CD4-positive, alpha-beta T cell treated with Interleukin-17A for 1 hour (primary cell): ENCODE data around the gene KATNAL2.
A peak's percentile ranks its signal among the peaks of the same experiment; 100 is the strongest.
"Not testable (repeated sequence)": the region's sequence is repeated elsewhere in the genome, so short reads cannot be mapped to it uniquely, and the experiment has no call there.

Experiments
- DNase-seq: peaks from one replicate; pipeline ENCODE4 v3.0.0-alpha.2; 2020

Gene KATNAL2

GRCh38 chr18:47034591-47034990 lies 117.2 kb downstream of the KATNAL2 start:
- DNase-seq: not testable (repeated sequence)

- DNase-seq: no peak
Measured at GRCh38 chr18:47035156-47035671, 117.8 kb downstream of the KATNAL2 start, which contains the start of gene ELOA2. ELOA2 (minus strand) TSS chr18:47035621; CDS start chr18:47035264, 357 bp downstream.

- no peak for DNase-seq
Measured at GRCh38 chr18:47036298-47036874, 119.0 kb downstream of the KATNAL2 start.

DNA sequence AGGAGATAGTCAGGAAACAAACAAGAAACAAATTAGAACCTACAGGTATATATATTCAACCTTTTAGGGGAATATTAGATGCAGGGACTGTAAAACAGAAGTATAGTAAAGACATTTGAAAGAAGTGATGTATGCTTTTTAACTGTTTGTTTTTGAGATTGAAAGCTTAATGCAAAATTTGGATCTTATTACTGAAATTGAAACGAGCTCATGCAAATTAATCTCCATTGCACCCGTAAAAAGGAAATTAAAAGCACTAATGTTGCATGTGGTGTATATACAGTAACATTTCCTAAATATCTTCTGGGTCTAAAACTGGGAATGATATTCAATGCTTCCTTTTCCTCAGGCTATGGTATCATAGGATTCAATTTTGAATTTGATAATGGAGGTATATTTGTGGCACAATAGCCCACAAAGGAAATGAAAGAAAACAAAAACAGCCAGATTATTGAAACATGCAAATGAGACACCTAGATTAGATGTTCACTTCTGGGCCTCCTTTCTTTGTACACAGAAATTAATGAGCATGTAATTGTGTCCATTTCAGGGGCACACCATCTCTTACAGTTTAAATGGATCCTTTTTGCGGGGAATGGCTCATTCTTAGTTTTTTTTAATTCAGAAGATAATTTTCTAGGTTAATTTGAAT lies 119.7 kb downstream of the KATNAL2 start:
- no peak for DNase-seq

- DNase-seq: no peak
Measured at GRCh38 chr18:47040982-47041381, 123.6 kb downstream of the KATNAL2 start.

GRCh38 chr18:47050468-47050867 lies 133.1 kb downstream of the KATNAL2 start:
- DNase-seq: peak; percentile 33

DNA sequence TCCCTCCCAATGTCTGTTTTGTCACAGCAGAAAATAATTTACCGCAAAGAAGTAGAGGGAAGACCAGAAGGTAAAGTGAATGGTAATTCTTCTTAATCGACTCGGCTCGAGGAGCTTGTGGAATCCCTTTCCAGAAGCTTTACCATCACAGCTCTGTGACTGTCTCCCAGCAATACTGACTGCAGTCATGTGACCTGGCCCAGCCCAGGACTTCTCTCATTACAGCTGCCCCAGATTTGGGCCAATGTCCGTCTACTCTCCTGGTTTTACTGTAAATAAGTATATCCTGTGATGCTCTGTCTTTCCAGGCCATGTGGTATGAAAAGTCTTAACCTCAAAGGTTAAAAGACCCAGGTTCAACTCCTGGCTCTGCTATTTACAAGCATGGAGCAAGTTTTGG lies 137.0 kb downstream of the KATNAL2 start:
- no peak for DNase-seq

- DNase-seq: no peak
Measured at GRCh38 chr18:47062471-47062870, 145.1 kb downstream of the KATNAL2 start.

DNA sequence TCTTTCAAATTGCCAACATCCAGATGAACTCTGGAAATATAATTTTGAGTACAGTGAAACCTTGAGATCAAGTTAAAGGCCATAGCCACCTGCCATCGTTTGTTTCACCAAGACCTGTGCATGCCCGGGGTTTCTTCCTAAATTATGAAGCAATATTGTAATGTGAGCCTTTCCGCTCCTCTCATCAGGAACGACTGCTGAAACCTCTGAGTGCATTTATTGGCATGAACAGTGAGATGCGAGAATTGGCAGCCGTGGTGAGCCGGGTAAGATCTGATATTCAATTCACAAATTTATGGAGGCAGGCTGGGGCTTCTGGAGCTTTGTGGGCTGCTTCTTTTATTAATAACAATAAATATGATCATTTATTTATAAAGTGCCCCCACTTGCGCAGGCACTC lies 145.7 kb downstream of the KATNAL2 start:
- DNase-seq: no peak

DNA sequence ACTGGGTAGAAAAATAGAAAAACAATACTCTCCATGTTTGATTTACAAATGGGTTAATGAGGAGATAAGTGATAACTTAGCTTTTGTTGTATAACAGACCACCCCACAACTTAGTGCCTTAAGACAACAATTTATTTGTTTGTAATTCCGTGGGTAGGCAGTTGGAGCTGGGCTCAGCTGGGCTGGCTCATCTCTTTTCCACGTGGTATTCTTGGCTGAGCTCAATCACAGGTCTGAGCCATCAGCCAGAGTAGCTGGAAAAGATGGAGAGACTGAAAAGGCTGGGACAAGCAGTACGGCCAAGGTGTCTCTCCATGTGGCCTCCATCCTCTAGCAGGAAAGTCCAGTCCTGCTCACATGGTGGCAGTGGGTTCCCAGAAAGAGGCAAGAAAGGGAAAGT lies 150.2 kb downstream of the KATNAL2 start:
- DNase-seq: no peak

DNA sequence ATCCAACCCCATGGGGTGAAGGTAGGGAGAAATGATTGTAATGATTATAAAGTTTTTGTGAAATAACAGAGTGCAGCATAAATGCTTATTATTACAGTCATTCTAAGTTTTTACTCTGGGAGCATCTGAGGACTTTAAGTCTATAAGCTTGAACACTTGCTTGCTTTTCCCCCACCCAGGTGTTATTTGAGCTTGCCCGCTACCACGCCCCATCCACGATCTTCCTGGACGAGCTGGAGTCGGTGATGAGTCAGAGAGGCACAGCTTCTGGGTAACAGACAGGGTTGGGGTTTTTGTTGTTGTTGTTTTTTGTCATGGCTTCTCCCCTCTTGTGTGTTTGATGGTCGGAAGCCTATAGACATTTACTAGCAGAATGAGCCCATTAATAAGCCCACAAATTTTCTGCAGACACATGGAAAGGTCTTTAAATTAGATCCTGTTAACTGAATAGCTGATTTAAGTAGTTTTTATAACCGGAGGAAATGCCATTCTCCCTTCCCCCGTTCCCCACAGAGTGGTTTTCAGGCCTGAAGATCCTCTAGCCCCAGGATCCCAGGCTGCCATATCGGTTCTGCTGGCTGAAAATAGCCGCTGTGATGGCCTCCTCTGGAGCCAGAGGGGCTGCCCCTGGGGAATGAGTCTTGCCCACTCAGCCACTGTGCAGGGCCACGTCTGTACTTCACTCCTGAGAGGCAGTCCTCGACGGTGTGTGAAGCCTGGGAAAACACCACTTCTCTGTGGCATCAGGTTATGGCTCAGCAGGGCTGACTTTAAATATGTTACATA lies 157.9 kb downstream of the KATNAL2 start:
- no peak for DNase-seq

GRCh38 chr18:47077111-47077510 lies 159.7 kb downstream of the KATNAL2 start:
- no peak for DNase-seq

- DNase-seq: no peak
Measured at GRCh38 chr18:47080872-47081271, 163.5 kb downstream of the KATNAL2 start.

- DNase-seq: no peak
Measured at GRCh38 chr18:47081578-47081977, 164.2 kb downstream of the KATNAL2 start.

GRCh38 chr18:47087676-47088075 lies 170.3 kb downstream of the KATNAL2 start:
- no peak for DNase-seq

DNA sequence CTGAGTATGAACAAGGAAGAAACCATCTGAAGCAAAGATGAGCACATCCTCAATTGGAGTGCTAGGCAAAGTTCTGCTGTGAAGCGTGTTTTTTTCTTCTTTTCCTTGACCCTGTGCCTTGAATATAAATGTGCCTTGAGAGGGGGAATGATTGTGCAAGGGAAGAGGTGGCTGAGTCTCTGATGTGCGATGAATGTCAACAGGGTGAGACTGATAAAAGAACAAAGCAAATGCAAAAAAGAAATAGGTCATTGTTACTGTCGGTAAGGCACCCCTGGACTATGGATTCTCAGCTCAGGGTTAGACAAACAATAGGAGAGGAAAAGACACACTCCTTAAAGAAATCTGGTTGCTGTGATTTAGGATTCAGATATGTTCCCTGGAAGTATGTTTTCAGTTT lies 178.4 kb downstream of the KATNAL2 start:
- no peak for DNase-seq

DNA sequence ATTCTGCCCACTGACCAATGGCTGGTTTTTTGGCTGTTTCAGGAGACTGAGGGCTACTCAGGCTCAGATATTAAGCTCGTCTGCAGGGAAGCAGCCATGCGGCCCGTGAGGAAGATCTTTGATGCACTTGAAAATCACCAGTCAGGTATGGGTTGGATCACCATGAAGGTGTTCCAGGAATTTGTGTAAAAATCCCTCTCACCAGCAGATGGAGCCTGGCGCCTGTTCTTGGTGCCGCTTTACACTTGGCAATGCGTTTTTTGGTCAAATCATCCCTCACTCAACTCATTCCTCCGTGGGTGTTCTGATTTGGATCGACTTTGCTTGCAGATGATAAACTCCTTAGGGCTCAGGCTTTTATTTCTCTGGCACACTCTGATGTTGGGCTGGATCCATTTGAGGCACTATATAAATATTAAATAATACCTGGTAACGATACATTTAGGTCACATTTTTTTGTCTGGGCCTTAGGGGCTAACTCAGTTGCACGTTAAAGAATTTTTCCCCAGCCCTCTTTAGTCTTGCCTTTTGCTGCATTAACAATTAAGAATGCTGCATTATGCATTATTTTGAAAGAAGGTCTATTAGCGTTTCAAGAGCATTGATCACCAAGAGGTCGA lies 182.9 kb downstream of the KATNAL2 start:
- DNase-seq: peak; percentile 68

- no peak for DNase-seq
Measured at GRCh38 chr18:47108373-47108772, 191.0 kb downstream of the KATNAL2 start.

DNA sequence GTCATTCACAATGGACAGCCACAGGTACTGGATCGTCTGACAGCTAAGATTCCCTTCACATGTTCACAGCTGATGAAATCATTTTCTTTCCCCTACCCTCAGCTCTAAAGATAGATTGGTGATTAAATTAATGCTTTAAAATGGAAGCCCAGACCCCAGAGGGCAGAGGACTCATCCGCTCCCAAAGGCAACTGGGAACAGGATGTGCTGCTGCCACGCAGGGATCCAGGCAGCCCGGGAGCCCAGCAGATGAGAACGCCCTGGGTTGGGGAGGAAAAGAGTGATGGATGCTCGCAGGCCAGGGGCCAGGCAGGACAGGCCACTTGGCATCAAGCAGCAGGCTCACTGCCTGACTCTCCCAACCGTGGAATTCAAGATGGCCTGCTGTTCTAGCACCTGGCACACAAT lies 191.6 kb downstream of the KATNAL2 start:
- DNase-seq: no peak

DNA sequence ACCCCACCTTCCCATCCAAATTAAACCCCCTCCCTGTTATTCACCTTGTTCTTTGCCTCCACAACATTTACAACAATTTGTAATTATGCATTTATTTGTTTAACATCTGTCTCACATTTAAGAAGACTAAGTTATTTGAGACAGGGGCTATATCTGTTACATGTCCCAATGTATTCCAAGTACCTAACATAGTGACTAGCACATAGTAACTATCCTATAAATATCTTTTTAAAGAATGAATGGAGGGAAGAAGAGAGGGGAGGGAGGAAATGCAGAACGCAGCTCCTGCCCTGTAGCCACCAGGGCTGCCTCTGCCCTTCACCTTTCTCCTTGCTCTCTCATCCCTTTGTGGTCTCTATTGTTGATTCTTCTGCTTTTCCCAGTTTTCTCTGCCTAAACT lies 192.3 kb downstream of the KATNAL2 start:
- no peak for DNase-seq

DNA sequence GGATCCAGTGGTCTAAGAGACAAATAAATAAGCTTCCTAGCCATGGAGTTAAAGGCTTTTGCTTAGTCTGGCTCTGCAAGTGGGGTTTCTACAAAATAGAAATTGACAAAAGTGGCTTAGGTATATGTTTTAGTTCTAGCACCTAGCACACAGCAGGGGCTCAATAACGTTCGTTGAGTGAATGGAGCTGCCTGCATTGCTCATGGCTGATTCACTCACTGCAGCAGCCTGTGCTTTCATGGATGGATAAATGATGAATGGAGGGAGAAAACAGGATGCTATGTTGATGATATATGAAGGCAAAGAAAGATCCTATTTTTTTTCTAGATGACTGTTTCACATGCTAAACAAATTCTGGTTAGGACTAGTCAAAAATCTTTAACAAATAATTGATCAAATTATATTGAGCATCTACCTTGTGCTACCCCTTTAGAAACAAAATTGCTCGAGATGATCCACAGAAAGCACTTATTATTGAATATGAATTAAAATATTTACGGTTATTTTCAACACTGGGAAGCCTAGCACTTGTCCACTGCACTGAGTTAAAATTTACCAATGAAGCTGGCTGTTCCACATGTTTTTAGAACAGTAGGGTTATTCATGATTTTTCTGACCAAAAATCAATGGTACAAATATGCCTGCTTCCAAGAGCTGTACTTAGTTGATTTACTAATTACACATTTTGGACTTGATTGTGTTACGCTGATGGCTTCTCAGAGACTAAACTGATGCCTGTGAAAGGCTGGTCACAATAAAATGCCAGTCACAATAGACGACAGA lies 193.3 kb downstream of the KATNAL2 start:
- DNase-seq: no peak

- DNase-seq: no peak
Measured at GRCh38 chr18:47113796-47114540, 196.6 kb downstream of the KATNAL2 start.
